OCI-LY7 (cell line): ENCODE data around the gene PCGF3. TPM values are rescaled to one million over a fixed set of nuclear protein-coding genes. Genes with fewer than 3 reads are reported as not detected.

Experiments
- BruUV-seq: library from RNA; stranded (reverse); fragments of 400-500 nt; replicated peaks from 2 replicates; lab custom pipeline; 2021; lab: Mats Ljungman, UMichigan
- CTCF ChIA-PET: fragments of 300-600 bp; sonication (Branson Sonifier 250); formaldehyde crosslinking; loops from one replicate; lab custom pipeline; 2022; ENCODE audit warnings: antibody characterized with exemption; ENCODE audit not compliant: unreplicated experiment; lab: Charles Lee
- POLR2A ChIA-PET: fragments of 300-600 bp; sonication (Branson Sonifier 250); formaldehyde crosslinking; loops from one replicate; lab custom pipeline; 2022; ENCODE audit warnings: antibody characterized with exemption; lab: Charles Lee
- DNase-seq: peaks from one replicate; pipeline ENCODE4 v3.0.0-alpha.2; 2015; ENCODE audit warnings: low spot score
- H2AFZ ChIP-seq: fragments of 200-600 bp; sonication (generic), shearing (Covaris generic); 2 replicates; pipeline ENCODE4 v1.6.1; 2014; ENCODE audit warnings: mild to moderate bottlenecking, antibody characterized with exemption, low read length, moderate library complexity
- H3K27ac ChIP-seq: fragments of 200-600 bp; sonication (generic); 2 replicates; pipeline ENCODE4 v1.5.1; 2014; ENCODE audit warnings: mixed run types, low read depth, mild to moderate bottlenecking, moderate library complexity, low read length, inconsistent platforms; ENCODE audit not compliant: poor library complexity, severe bottlenecking
- H3K36me3 ChIP-seq: fragments of 200-600 bp; sonication (generic); 2 replicates; pipeline ENCODE4 v1.6.1; 2014; ENCODE audit warnings: mild to moderate bottlenecking, antibody characterized with exemption, low read length, moderate library complexity, mixed read lengths; ENCODE audit not compliant: insufficient read depth
- H3K4me1 ChIP-seq: fragments of 200-600 bp; sonication (generic); 2 replicates; pipeline ENCODE4 v1.5.1; 2014; ENCODE audit warnings: mild to moderate bottlenecking, low read length; ENCODE audit not compliant: insufficient read depth, poor library complexity, severe bottlenecking
- H3K4me2 ChIP-seq: fragments of 200-600 bp; sonication (generic); 2 replicates; pipeline ENCODE4 v1.6.1; 2014; ENCODE audit warnings: mild to moderate bottlenecking, low read length
- H3K4me3 ChIP-seq: fragments of 200-600 bp; sonication (generic); 2 replicates; pipeline ENCODE4 v1.5.1; 2014; ENCODE audit warnings: mild to moderate bottlenecking, low read depth, low read length; ENCODE audit not compliant: poor library complexity, severe bottlenecking
- H3K79me2 ChIP-seq: fragments of 200-600 bp; sonication (generic); 2 replicates; pipeline ENCODE4 v1.6.1; 2016; ENCODE audit warnings: low read depth, mild to moderate bottlenecking, low read length, moderate library complexity, mixed read lengths; ENCODE audit not compliant: insufficient read depth
- H3K9me2 ChIP-seq: fragments of 200-600 bp; sonication (generic); 2 replicates; pipeline ENCODE4 v1.6.1; 2016; ENCODE audit warnings: mild to moderate bottlenecking, low read length, mixed read lengths; ENCODE audit not compliant: insufficient read depth
- H3K9me3 ChIP-seq: fragments of 200-600 bp; sonication (generic); 2 replicates; pipeline ENCODE4 v1.6.1; 2014; ENCODE audit warnings: mild to moderate bottlenecking, mixed run types, low read length, mixed read lengths
- H4K20me1 ChIP-seq: fragments of 200-600 bp; sonication (generic); 2 replicates; pipeline ENCODE4 v1.6.1; 2014; ENCODE audit warnings: mild to moderate bottlenecking, antibody characterized with exemption, low read length, moderate library complexity, mixed read lengths; ENCODE audit not compliant: insufficient read depth
- CTCF ChIP-seq: fragments of 200-600 bp; sonication (generic); conservative IDR thresholded peaks from 2 replicates; pipeline ENCODE4 v1.5.1; 2014; ENCODE audit warnings: mild to moderate bottlenecking, antibody characterized with exemption, low read length, moderate library complexity, mixed read lengths
- EZH2phosphoT487 ChIP-seq: fragments of 200-600 bp; sonication (generic); IDR thresholded peaks from 2 replicates; pipeline ENCODE4 v1.6.1; 2018; ENCODE audit warnings: low read depth, borderline replicate concordance, mild to moderate bottlenecking, mixed run types, antibody characterized with exemption, low read length, moderate library complexity, mixed read lengths
- intact Hi-C: fragments of 100-400 bp; cut with micrococcal nuclease; formaldehyde crosslinking; loops from one replicate; pipeline ENCODE4 v1.10.0; 2022; ENCODE audit not compliant: unreplicated experiment
- total RNA-seq, 2 experiments: library from RNA; depleted of rRNA in 1 of 2; stranded (reverse); fragments of >200 nt in 1 of 2; shearing (Covaris generic) in 1 of 2; gene quantifications; 2 replicates each; pipeline ENCODE4 v1.2.3, GENCODE V29; 2014 to 2022

PCGF3 gene
- total RNA-seq, 2 experiments from 2014 or later, result 33.8 to 50.2 TPM

GRCh38 chr4:678331-679103 lies 27.1 kb upstream of the PCGF3 start:
- peaks cover 3% of the 10 kb centered on the region for H3K79me2 ChIP-seq
- H3K4me2 ChIP-seq, result peak overlapping the region; percentile 94; the same call in 1 of the 2 replicates
- no peak for DNase-seq
- H3K4me3 ChIP-seq, result no peak overlapping the region
- intact Hi-C loops, result loop anchor here (10.0 kb wide), 2 partner anchors 204 to 1036 kb away; partner anchors contain the start of gene SLBP
- H3K9me2 ChIP-seq, result no peaks in the 10 kb centered on the region
- H3K27ac ChIP-seq, result no peak overlapping the region
- H4K20me1 ChIP-seq, result no peaks in the 10 kb centered on the region
- BruUV-seq, result no TSS peak
- H2AFZ ChIP-seq, result no peak overlapping the region
- TF ChIP-seq CTCF, result no peak
- TF ChIP-seq EZH2phosphoT487, result no peak
- peaks cover 39% of the 10 kb centered on the region for H3K4me1 ChIP-seq
- POLR2A ChIA-PET, result no interaction called here
- CTCF ChIA-PET, result no interaction called here
- H3K36me3 ChIP-seq, result 0 out of 2 replicates have a peak, but pooled peaks cover 2% of the 10 kb centered on the region
- no peaks in the 10 kb centered on the region for H3K9me3 ChIP-seq

- Histone ChIP-seq H3K27ac (no peak overlapping the region), H3K4me3 (no peak overlapping the region), H2AFZ (no peak overlapping the region), H3K79me2 (no peaks in the 10 kb centered on the region; the same call in 1 of the 2 replicates), H3K36me3 (no peaks in the 10 kb centered on the region), H3K4me2 (no peak overlapping the region), H3K9me2 (no peaks in the 10 kb centered on the region), H3K4me1 (peaks cover 38% of the 10 kb centered on the region), H4K20me1 (no peaks in the 10 kb centered on the region), H3K9me3 (no peaks in the 10 kb centered on the region)
- ChIA-PET POLR2A (no interaction called here), CTCF (no interaction called here)
- TF ChIP-seq EZH2phosphoT487 (no peak), CTCF (no peak)
- BruUV-seq, result no TSS peak
- DNase-seq, result no peak
- intact Hi-C loops, result loop anchor here (10.0 kb wide), 2 partner anchors 204 to 1036 kb away; partner anchors contain the start of gene SLBP
Observed at GRCh38 chr4:679104-679481, 26.5 kb upstream of the PCGF3 start.

- Histone ChIP-seq H4K20me1 (no peaks in the 10 kb centered on the region), H3K79me2 (no peaks in the 10 kb centered on the region; the same call in 1 of the 2 replicates), H3K9me3 (no peaks in the 10 kb centered on the region), H3K9me2 (no peaks in the 10 kb centered on the region), H3K4me3 (no peak overlapping the region), H2AFZ (no peak overlapping the region), H3K27ac (no peak overlapping the region), H3K4me1 (peaks cover 38% of the 10 kb centered on the region), H3K36me3 (no peaks in the 10 kb centered on the region), H3K4me2 (no peak overlapping the region)
- TF ChIP-seq EZH2phosphoT487, result no peak
- no peak for DNase-seq
- ChIA-PET CTCF (no interaction called here), POLR2A (no interaction called here)
- BruUV-seq, result no TSS peak
- intact Hi-C loops, result loop anchor here (10.0 kb wide), 2 partner anchors 205 to 1035 kb away; partner anchors contain the start of gene SLBP
Observed at GRCh38 chr4:679629-680028, 26.0 kb upstream of the PCGF3 start.
